ENCODE results near the gene GIT1. TPM values are rescaled to one million over a fixed set of nuclear protein-coding genes. Genes with fewer than 3 reads are reported as not detected.

Gene GIT1
- total and polyA plus RNA-seq, 8 donors: 17.7 to 67.2 (median 28.7) TPM

DNA sequence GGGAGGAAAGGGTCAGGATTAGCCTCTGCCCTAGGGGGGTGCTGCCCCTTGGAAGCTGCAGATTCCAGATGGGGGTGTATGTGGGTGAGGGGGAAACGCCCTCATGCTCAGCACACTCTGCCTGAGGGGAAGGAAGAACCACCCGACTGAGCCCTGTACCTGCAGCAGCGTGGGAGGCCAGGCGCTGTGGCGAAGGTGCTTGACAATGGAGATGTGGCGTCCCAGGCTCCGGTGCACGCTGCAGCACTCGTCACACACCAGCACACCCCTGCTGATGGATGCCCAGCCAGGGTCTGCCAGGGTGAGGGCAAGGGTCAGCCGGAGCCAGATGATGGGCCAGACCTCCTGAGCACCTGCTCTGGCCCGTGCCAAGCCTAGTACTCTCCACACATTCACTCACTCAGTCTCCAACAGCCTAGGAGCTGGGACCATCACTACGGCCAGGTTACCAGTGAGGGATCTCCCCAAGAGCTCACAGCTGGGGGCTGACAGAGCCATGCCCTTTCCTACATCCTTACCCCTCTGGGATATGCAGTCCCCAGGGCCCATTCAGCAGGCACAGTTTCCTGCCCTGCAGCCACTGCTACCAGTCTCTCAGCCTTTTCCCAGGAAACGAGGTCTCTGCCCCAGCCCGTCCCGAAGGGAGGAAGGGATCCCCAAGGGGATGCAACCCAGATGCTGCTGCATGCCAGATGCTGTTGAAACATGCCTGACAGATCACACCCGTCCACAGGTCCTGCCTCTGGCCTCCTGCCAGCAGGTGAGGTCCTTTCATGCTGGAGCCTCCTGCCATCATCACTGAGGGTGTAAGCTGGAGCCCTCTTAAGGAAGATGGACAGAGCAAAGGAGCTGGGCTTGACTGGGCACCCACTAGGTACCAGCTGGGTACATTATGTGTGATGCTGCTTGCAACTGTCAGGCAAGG lies 5.9 kb downstream of the GIT1 start:
- Histone ChIP-seq H3K27ac (peak overlapping the region in 3 of 5 donors; percentile 55 to 80 (median 63)), H3K36me3 (peaks cover 18 to 42% (median 40%) of the 10 kb centered on the region in 4 donors), H3K9me3 (no peaks in the 10 kb centered on the region), H3K4me3 (no peak overlapping the region), H3K4me1 (peaks cover 18 to 61% (median 43%) of the 10 kb centered on the region in 4 donors), H3K27me3 (no peaks in the 10 kb centered on the region)
- 83 to 95% (median 87%) methylated on average over 11 to 16 of the region's 16 CpGs for WGBS, 5 donors
- intact Hi-C loops (cut with DNase I; ENCODE audit: low total_unique reads): no loop called here
- TF ChIP-seq EP300 (IDR thresholded peaks at IDR 0.05) (no peak), POLR2AphosphoS5 (IDR thresholded peaks at IDR 0.05) (no peak), POLR2A (IDR thresholded peaks at IDR 0.05) (no peak)
- TF ChIP-seq, protein P1, sequence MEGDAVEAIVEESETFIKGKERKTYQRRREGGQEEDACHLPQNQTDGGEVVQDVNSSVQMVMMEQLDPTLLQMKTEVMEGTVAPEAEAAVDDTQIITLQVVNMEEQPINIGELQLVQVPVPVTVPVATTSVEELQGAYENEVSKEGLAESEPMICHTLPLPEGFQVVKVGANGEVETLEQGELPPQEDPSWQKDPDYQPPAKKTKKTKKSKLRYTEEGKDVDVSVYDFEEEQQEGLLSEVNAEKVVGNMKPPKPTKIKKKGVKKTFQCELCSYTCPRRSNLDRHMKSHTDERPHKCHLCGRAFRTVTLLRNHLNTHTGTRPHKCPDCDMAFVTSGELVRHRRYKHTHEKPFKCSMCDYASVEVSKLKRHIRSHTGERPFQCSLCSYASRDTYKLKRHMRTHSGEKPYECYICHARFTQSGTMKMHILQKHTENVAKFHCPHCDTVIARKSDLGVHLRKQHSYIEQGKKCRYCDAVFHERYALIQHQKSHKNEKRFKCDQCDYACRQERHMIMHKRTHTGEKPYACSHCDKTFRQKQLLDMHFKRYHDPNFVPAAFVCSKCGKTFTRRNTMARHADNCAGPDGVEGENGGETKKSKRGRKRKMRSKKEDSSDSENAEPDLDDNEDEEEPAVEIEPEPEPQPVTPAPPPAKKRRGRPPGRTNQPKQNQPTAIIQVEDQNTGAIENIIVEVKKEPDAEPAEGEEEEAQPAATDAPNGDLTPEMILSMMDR (IDR thresholded peaks at IDR 0.05): no peak
- DNase-seq: peak in 1 of 2 donors; percentile 16

DNA sequence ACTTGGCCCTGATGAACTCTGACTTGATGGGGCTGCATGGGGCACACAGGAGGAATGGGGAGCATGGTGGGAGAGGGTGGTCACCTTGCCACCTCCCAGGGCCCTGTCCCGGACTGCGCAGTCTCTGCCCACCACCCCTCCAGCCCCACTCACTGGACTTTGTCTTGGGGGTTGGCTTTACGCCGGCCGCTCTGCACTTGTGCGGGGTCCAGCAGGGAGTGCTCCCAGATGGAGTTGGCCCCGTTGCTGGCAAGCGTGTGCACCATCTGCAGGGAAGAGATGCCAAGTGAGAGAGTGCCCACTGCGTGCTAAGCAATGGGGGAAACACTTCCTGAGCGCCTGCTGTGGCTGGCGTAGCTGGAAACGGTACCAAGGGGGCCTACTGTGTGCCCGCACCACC lies 6.7 kb downstream of the GIT1 start:
- Histone ChIP-seq H3K27ac (no peak overlapping the region), H3K36me3 (peaks cover 21 to 50% (median 48%) of the 10 kb centered on the region in 4 donors), H3K27me3 (no peaks in the 10 kb centered on the region), H3K9me3 (no peaks in the 10 kb centered on the region), H3K4me3 (no peak overlapping the region), H3K4me1 (peaks cover 10 to 57% (median 38%) of the 10 kb centered on the region in 4 donors)
- peak in 1 of 2 donors; percentile 15 for DNase-seq
- TF ChIP-seq, protein P1 (IDR thresholded peaks at IDR 0.05): no peak
- TF ChIP-seq POLR2A (IDR thresholded peaks at IDR 0.05) (no peak), POLR2AphosphoS5 (IDR thresholded peaks at IDR 0.05) (no peak), EP300 (IDR thresholded peaks at IDR 0.05) (no peak)
- intact Hi-C loops (cut with DNase I; ENCODE audit: low total_unique reads): no loop called here
- WGBS, 5 donors: 89 to 99% (median 93%) methylated on average over 12 to 13 of the region's 13 CpGs

DNA sequence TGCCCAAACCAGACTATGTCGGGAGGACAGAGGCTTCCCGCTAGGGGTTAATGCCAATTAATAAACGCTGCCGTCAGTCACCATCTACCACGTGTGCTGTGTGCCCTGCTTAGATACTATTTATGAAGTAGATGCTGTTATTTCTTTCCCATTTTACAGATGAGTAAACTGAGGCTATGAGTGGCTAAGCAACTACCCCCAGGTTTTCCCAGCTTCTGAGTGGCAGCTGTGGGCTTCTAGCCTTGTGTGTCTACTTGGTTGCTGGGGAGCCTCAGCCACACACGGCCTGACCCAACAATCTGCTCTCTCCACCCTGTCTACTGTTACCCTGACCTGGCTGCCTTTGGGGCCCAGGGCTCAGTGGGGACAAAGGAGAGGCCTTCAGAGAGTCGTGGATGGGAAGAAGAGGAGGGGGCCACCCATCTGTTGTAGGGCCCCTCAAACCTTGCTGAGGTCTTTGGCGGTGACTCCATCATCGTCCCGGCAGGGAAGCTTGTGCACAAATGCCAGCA lies 7.1 kb downstream of the GIT1 start:
- H3K4me3 ChIP-seq: no peak overlapping the region
- H3K27me3 ChIP-seq: no peaks in the 10 kb centered on the region
- WGBS, 5 donors: 78 to 89% (median 84%) methylated on average over 8 to 10 of the region's 10 CpGs
- peaks cover 25 to 55% (median 53%) of the 10 kb centered on the region in 4 donors for H3K36me3 ChIP-seq
- TF ChIP-seq POLR2A (IDR thresholded peaks at IDR 0.05): no peak
- TF ChIP-seq, protein P1 (IDR thresholded peaks at IDR 0.05): no peak
- no peak for TF ChIP-seq POLR2AphosphoS5 (IDR thresholded peaks at IDR 0.05)
- H3K4me1 ChIP-seq: peaks cover 6 to 57% (median 37%) of the 10 kb centered on the region in 4 donors
- peak in 1 of 2 donors; percentile 2 for DNase-seq
- intact Hi-C loops (cut with DNase I; ENCODE audit: low total_unique reads): no loop called here
- H3K9me3 ChIP-seq: no peaks in the 10 kb centered on the region
- H3K27ac ChIP-seq: no peak overlapping the region

DNA sequence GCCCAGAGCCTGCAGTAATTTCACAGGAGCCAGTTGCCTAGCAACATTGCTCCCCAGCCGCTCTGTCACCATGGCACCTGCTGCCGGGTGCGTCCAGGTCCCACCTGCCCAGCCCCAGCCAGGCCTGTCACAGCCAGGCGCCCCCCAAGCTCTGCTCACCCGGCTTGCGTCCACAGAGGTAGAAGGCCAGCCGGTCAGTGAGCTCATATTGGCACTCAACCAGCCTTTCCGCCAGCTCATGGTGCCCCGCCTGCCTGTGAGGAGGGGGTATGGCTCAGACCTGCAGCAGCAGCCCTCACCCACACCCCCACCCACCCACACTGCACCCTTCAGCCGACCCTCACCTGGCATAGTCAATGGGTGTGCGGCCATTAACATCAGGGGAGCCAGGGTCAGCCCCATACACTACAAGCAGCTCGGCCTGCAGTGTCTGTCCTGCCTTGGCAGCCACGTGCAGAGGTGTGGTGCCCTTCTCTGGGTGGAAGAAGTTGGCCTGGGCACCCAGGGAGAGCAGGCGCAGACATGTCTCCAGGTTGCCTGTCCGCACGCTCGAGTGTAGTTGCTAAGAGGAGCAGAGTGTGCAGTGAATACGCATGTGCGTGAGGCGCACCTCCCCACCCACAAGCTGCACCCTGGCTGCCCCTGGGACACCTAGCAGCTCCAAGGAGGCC lies 7.7 kb downstream of the GIT1 start:
- intact Hi-C loops (cut with DNase I; ENCODE audit: low total_unique reads): no loop called here
- H3K27ac ChIP-seq: no peak overlapping the region
- no peaks in the 10 kb centered on the region for H3K9me3 ChIP-seq
- peaks cover 0 to 53% (median 32%) of the 10 kb centered on the region in 4 donors for H3K4me1 ChIP-seq
- peak in 1 of 2 donors; percentile 40 for DNase-seq
- no peak for TF ChIP-seq POLR2AphosphoS5 (IDR thresholded peaks at IDR 0.05)
- TF ChIP-seq EP300 (IDR thresholded peaks at IDR 0.05): no peak
- TF ChIP-seq POLR2A (IDR thresholded peaks at IDR 0.05): no peak
- H3K36me3 ChIP-seq: peaks cover 29 to 61% (median 59%) of the 10 kb centered on the region in 4 donors
- H3K4me3 ChIP-seq: no peak overlapping the region
- 75 to 91% (median 77%) methylated on average over 13 to 20 of the region's 20 CpGs for WGBS, 5 donors
- no peaks in the 10 kb centered on the region for H3K27me3 ChIP-seq

Data from stomach (tissue), 9 donors.